ENCODE data around the gene HNF1A.

- TF ChIP-seq CTCF (conservative IDR thresholded peaks at IDR 0.05 in 1 of 2, IDR thresholded peaks at IDR 0.05 in 1 of 2; ENCODE audit: low read depth in 1 of 2, low read length in 2 of 2) = no peak
- TF ChIP-seq EZH2 (IDR thresholded peaks at IDR 0.05; ENCODE audit: low read length, missing control alignments) = no peak
Observed at GRCh38 chr12:120941846-120942405, 36.4 kb upstream of the HNF1A start.

Measured in fibroblast of lung (primary cell).